NCI-H69 (cell line): ENCODE results near the gene SUSD6.
"Not testable (repeated sequence)": the region's sequence is repeated elsewhere in the genome, so short reads cannot be mapped to it uniquely, and the experiment has no call there.

Source experiments
- DNase-seq: peaks from one replicate; lab custom pipeline; 2025; lab: John Stamatoyannopoulos, UW

The SUSD6 gene

GRCh38 chr14:69712599-69713088 lies 101.2 kb downstream of the SUSD6 start:
- peak; percentile 96 for DNase-seq

GRCh38 chr14:69713209-69713781 lies 101.9 kb downstream of the SUSD6 start:
- peak; percentile 98 for DNase-seq

- peak; percentile 98 for DNase-seq
These were observed 102.7 kb downstream of the SUSD6 start for GRCh38 chr14:69713993-69714679.

- peak; percentile 98 for DNase-seq
These were observed 104.5 kb downstream of the SUSD6 start for GRCh38 chr14:69715725-69716477.

- peak; percentile 41 for DNase-seq
These were observed 105.2 kb downstream of the SUSD6 start for GRCh38 chr14:69716478-69717187.

GRCh38 chr14:69718614-69719013 lies 107.2 kb downstream of the SUSD6 start:
- DNase-seq = not testable (repeated sequence)

- DNase-seq = no peak
These were observed 108.1 kb downstream of the SUSD6 start for GRCh38 chr14:69719501-69719951.

GRCh38 chr14:69720912-69721311 lies 109.5 kb downstream of the SUSD6 start:
- no peak for DNase-seq

GRCh38 chr14:69726761-69727511 lies 115.5 kb downstream of the SUSD6 start:
- DNase-seq = peak; percentile 83

- DNase-seq = no peak
These were observed 116.5 kb downstream of the SUSD6 start for GRCh38 chr14:69727860-69728259.

GRCh38 chr14:69731919-69732598 lies 120.7 kb downstream of the SUSD6 start:
- not testable (repeated sequence) for DNase-seq

- not testable (repeated sequence) for DNase-seq
These were observed 125.0 kb downstream of the SUSD6 start for GRCh38 chr14:69736405-69736804.

- no peak for DNase-seq
These were observed 129.7 kb downstream of the SUSD6 start for GRCh38 chr14:69741055-69741454.

- no peak for DNase-seq
These were observed 138.6 kb downstream of the SUSD6 start for GRCh38 chr14:69749956-69750355.

GRCh38 chr14:69750495-69750894 lies 139.1 kb downstream of the SUSD6 start:
- no peak for DNase-seq

- DNase-seq = no peak
These were observed 141.4 kb downstream of the SUSD6 start for GRCh38 chr14:69752773-69753172.

- DNase-seq = no peak
These were observed 142.5 kb downstream of the SUSD6 start for GRCh38 chr14:69753860-69754259.

- no peak for DNase-seq
These were observed 143.1 kb downstream of the SUSD6 start for GRCh38 chr14:69754487-69754886.

- no peak for DNase-seq
These were observed 143.9 kb downstream of the SUSD6 start for GRCh38 chr14:69755296-69755695.

- no peak for DNase-seq
These were observed 144.4 kb downstream of the SUSD6 start for GRCh38 chr14:69755784-69756183.

GRCh38 chr14:69756298-69756697 lies 144.9 kb downstream of the SUSD6 start:
- no peak for DNase-seq
